ENCODE measurements around the gene FBXW8.

FBXW8 gene

DNA sequence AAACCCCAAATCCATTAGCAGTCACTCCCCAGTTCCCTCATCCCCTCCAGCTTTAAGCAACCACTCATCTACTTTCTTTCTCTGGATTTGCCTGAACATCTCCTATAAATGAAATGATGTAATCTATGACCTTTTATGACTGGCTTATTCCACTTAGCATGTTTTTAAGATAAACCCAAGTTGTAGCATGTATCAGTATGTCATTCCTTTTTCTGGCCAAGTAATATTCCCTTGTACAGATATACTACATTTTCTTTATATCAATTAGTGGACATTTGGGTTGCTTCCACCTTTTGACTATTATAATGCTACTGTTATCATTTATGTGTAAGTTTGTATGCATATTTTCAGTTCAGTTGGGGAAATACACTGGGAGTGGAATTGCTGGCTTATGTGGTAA, 105.1 kb downstream of the FBXW8 start:
- no peak for TF ChIP-seq FOXP2 (optimal IDR thresholded peaks at IDR 0.05; ENCODE audit: borderline replicate concordance, extremely low read depth, extremely low read length, insufficient read depth)
- no peak for TF ChIP-seq POLR2AphosphoS5 (IDR thresholded peaks at IDR 0.05; ENCODE audit: low read depth, low read length)
- no peak for TF ChIP-seq TAF1 (IDR thresholded peaks at IDR 0.05; ENCODE audit: borderline replicate concordance, insufficient read depth, low read length)
- no peak for TF ChIP-seq SIN3A (IDR thresholded peaks at IDR 0.05; ENCODE audit: borderline replicate concordance, insufficient read depth, low read length)
- TF ChIP-seq, protein P1, sequence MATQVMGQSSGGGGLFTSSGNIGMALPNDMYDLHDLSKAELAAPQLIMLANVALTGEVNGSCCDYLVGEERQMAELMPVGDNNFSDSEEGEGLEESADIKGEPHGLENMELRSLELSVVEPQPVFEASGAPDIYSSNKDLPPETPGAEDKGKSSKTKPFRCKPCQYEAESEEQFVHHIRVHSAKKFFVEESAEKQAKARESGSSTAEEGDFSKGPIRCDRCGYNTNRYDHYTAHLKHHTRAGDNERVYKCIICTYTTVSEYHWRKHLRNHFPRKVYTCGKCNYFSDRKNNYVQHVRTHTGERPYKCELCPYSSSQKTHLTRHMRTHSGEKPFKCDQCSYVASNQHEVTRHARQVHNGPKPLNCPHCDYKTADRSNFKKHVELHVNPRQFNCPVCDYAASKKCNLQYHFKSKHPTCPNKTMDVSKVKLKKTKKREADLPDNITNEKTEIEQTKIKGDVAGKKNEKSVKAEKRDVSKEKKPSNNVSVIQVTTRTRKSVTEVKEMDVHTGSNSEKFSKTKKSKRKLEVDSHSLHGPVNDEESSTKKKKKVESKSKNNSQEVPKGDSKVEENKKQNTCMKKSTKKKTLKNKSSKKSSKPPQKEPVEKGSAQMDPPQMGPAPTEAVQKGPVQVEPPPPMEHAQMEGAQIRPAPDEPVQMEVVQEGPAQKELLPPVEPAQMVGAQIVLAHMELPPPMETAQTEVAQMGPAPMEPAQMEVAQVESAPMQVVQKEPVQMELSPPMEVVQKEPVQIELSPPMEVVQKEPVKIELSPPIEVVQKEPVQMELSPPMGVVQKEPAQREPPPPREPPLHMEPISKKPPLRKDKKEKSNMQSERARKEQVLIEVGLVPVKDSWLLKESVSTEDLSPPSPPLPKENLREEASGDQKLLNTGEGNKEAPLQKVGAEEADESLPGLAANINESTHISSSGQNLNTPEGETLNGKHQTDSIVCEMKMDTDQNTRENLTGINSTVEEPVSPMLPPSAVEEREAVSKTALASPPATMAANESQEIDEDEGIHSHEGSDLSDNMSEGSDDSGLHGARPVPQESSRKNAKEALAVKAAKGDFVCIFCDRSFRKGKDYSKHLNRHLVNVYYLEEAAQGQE (IDR thresholded peaks at IDR 0.05; ENCODE audit: insufficient read depth in 1 of 2, low read depth in 2 of 2, low read length in 2 of 2): no peak

- TF ChIP-seq TAF1 (IDR thresholded peaks at IDR 0.05; ENCODE audit: borderline replicate concordance, insufficient read depth, low read length): no peak
- no peak for TF ChIP-seq POLR2AphosphoS5 (IDR thresholded peaks at IDR 0.05; ENCODE audit: low read depth, low read length)
- TF ChIP-seq, protein P1 (IDR thresholded peaks at IDR 0.05; ENCODE audit: insufficient read depth in 1 of 2, low read depth in 2 of 2, low read length in 2 of 2): no peak
- TF ChIP-seq SIN3A (IDR thresholded peaks at IDR 0.05; ENCODE audit: borderline replicate concordance, insufficient read depth, low read length): no peak
- no peak for TF ChIP-seq FOXP2 (optimal IDR thresholded peaks at IDR 0.05; ENCODE audit: borderline replicate concordance, extremely low read depth, extremely low read length, insufficient read depth)
Observed at GRCh38 chr12:117017807-117018206, 107.1 kb downstream of the FBXW8 start.

DNA sequence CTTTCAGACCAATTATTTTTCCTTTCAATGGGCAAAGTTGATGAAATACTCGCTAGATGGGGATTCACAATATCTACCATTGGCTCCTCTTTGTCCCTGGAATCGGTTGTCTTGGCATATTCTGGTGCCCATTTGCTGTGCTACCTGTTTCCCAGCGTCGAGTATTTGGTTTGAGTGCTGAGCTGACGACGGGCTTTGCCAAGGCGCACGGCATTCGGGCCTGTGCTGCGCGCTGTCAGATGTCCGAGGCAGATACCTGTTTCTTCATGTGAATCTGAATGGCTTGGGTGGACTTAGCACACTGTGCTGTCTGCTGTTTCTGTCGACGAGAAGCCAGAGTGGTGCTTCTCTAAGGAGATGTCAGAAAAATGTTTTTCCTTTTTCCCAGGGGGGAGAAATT, 107.5 kb downstream of the FBXW8 start:
- TF ChIP-seq, protein P1 (IDR thresholded peaks at IDR 0.05; ENCODE audit: insufficient read depth in 1 of 2, low read depth in 2 of 2, low read length in 2 of 2): no peak
- TF ChIP-seq POLR2AphosphoS5 (IDR thresholded peaks at IDR 0.05; ENCODE audit: low read depth, low read length) (no peak), FOXP2 (optimal IDR thresholded peaks at IDR 0.05; ENCODE audit: borderline replicate concordance, extremely low read depth, extremely low read length, insufficient read depth) (no peak), TAF1 (IDR thresholded peaks at IDR 0.05; ENCODE audit: borderline replicate concordance, insufficient read depth, low read length) (no peak), SIN3A (IDR thresholded peaks at IDR 0.05; ENCODE audit: borderline replicate concordance, insufficient read depth, low read length) (no peak)

DNA sequence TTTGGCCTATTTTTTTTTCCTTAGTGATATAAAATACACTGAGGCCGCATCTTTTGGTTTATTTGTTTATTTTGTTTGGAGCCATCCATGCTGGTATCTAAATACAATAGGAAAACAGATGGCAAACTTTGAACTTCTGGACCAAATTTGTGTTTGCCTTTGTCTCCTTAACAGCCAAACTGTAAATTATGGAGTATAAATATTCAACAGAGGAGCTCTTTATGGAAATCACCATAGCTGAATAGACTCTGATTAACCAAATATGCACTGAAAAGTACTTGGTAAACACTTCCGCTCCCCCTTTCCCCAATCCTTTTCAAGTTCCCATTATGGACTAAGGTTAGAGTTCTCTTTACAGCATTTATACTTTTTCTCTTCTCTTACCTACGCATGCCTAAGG, 107.9 kb downstream of the FBXW8 start:
- TF ChIP-seq TAF1 (IDR thresholded peaks at IDR 0.05; ENCODE audit: borderline replicate concordance, insufficient read depth, low read length) (no peak), POLR2AphosphoS5 (IDR thresholded peaks at IDR 0.05; ENCODE audit: low read depth, low read length) (no peak), SIN3A (IDR thresholded peaks at IDR 0.05; ENCODE audit: borderline replicate concordance, insufficient read depth, low read length) (no peak), FOXP2 (optimal IDR thresholded peaks at IDR 0.05; ENCODE audit: borderline replicate concordance, extremely low read depth, extremely low read length, insufficient read depth) (no peak)
- TF ChIP-seq, protein P1 (IDR thresholded peaks at IDR 0.05; ENCODE audit: insufficient read depth in 1 of 2, low read depth in 2 of 2, low read length in 2 of 2): no peak

DNA sequence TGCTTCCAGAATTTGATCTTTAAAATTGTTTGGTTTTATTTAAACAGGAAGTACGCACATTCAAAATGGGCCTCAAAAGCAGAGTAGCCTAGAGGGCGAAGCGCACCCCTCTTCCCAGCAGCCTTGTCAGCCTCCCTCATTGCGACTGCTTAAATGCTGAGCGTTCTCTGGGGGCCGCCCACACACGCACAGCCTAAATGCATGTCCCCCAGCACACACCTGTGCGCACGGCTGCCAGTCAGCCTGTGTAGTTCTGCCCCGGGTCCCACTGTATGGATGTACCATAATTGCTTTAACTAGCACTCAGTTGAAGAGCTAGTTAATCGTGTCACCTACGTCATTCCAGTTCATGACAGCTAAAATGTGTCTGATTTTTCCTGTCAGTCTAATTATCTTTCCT, 109.1 kb downstream of the FBXW8 start:
- TF ChIP-seq FOXP2 (optimal IDR thresholded peaks at IDR 0.05; ENCODE audit: borderline replicate concordance, extremely low read depth, extremely low read length, insufficient read depth) (no peak), SIN3A (IDR thresholded peaks at IDR 0.05; ENCODE audit: borderline replicate concordance, insufficient read depth, low read length) (no peak), TAF1 (IDR thresholded peaks at IDR 0.05; ENCODE audit: borderline replicate concordance, insufficient read depth, low read length) (no peak), POLR2AphosphoS5 (IDR thresholded peaks at IDR 0.05; ENCODE audit: low read depth, low read length) (no peak)
- TF ChIP-seq, protein P1 (IDR thresholded peaks at IDR 0.05; ENCODE audit: insufficient read depth in 1 of 2, low read depth in 2 of 2, low read length in 2 of 2): no peak
